Cardiac ventricle fibroblast (primary cell): ENCODE measurements around the gene OR51B2. TPM values are rescaled to one million over a fixed set of nuclear protein-coding genes. Genes with fewer than 3 reads are reported as not detected.

Experiments
- total RNA-seq: library from RNA; depleted of rRNA; stranded (reverse); fragments of >200 nt; gene quantifications from 2 replicates; pipeline ENCODE4 v1.2.3, GENCODE V29; 2015

OR51B2 gene
- total RNA-seq = not detected in 2 replicates

GRCh38 chr11:5324197-5324596 lies at the start of gene OR51B2:
Gene OR51B2, minus strand, starts transcription at chr11:5324297. Its CDS starts 0 bp downstream, at chr11:5324297.

GRCh38 chr11:5351208-5351607 lies 27.1 kb upstream of the OR51B2 start, which contains the start of gene OR51B6:
Gene OR51B6, plus strand, starts transcription at chr11:5351508. Its CDS starts 0 bp downstream, at chr11:5351508.

GRCh38 chr11:5343474-5344335 lies 19.6 kb upstream of the OR51B2 start, which contains the start of gene OR51B5:
Gene OR51B5, minus strand, starts transcription at chr11:5343524. Its CDS starts 0 bp downstream, at chr11:5343524.

GRCh38 chr11:5301846-5302245 lies 22.3 kb downstream of the OR51B2 start, which contains the start of gene OR51B4:
Gene OR51B4, minus strand, starts transcription at chr11:5301946. Its CDS starts 0 bp downstream, at chr11:5301946.

Other genes starting within 250 kb of the OR51B2 start
- gene OR52A5, start 185.9 kb downstream of the OR51B2 start, total RNA-seq = not detected in 2 replicates
- not detected in 2 replicates for gene OR52A1, start 169.5 kb downstream of the OR51B2 start, total RNA-seq
- not detected in 2 replicates for gene OR51V1, start 123.6 kb downstream of the OR51B2 start, total RNA-seq
- not detected in 2 replicates for gene HBB, start 97.2 kb downstream of the OR51B2 start, total RNA-seq
- gene HBD, start 89.8 kb downstream of the OR51B2 start, total RNA-seq = not detected in 2 replicates
- gene HBG1, start 74.4 kb downstream of the OR51B2 start, total RNA-seq = not detected in 2 replicates
- not detected in 2 replicates for gene HBG2, start 69.5 kb downstream of the OR51B2 start, total RNA-seq
- gene HBE1, start 54.4 kb downstream of the OR51B2 start, total RNA-seq = not detected in 2 replicates
- gene OR51B4, start 22.4 kb downstream of the OR51B2 start, total RNA-seq = not detected in 2 replicates
- gene OR51B5, start 19.2 kb upstream of the OR51B2 start, total RNA-seq = not detected in 2 replicates
- gene OR51B6, start 27.2 kb upstream of the OR51B2 start, total RNA-seq = not detected in 2 replicates
- gene OR51M1, start 59.5 kb upstream of the OR51B2 start, total RNA-seq = not detected in 2 replicates
- gene OR51Q1, start 97.8 kb upstream of the OR51B2 start, total RNA-seq = not detected in 2 replicates
- not detected in 2 replicates for gene OR51I1, start 117.2 kb upstream of the OR51B2 start, total RNA-seq
- gene OR51I2, start 125.0 kb upstream of the OR51B2 start, total RNA-seq = not detected in 2 replicates
- not detected in 2 replicates for gene OR52D1, start 164.4 kb upstream of the OR51B2 start, total RNA-seq
- gene UBQLN3, start 185.7 kb upstream of the OR51B2 start, total RNA-seq = 0.24 TPM in 1 of 2 replicates, not detected in the other
- not detected in 2 replicates for gene UBQLNL, start 192.4 kb upstream of the OR51B2 start, total RNA-seq
- not detected in 2 replicates for gene OR52H1, start 224.2 kb upstream of the OR51B2 start, total RNA-seq